Subcutaneous abdominal adipose tissue (tissue), 5 donors: ENCODE data around the gene SLC25A11.

ENCODE experiments used
- H3K27ac ChIP-seq: one replicate; pipeline ENCODE4 v1.7.0; 2013; ENCODE audit warnings: low read depth, mild to moderate bottlenecking, inconsistent platforms, low read length, moderate library complexity
- H3K27me3 ChIP-seq, 5 donors: one replicate each; pipeline ENCODE4 v1.7.0; 2013; ENCODE audit warnings: low read length in 5 of 5, inconsistent platforms in 1 of 5; ENCODE audit not compliant: control insufficient read depth in 5 of 5, insufficient read depth in 4 of 5
- H3K36me3 ChIP-seq, 5 donors: one replicate each; pipeline ENCODE4 v1.7.0; 2013; ENCODE audit warnings: low read length in 5 of 5; ENCODE audit not compliant: control insufficient read depth in 5 of 5, insufficient read depth in 5 of 5
- H3K4me1 ChIP-seq, 5 donors: one replicate each; pipeline ENCODE4 v1.7.0; 2013; ENCODE audit warnings: low read length in 5 of 5, mild to moderate bottlenecking in 3 of 5, moderate library complexity in 1 of 5; ENCODE audit not compliant: control insufficient read depth in 5 of 5, insufficient read depth in 5 of 5
- H3K4me3 ChIP-seq, 5 donors: one replicate each; pipeline ENCODE4 v1.7.0; 2013; ENCODE audit warnings: low read length in 5 of 5, low read depth in 1 of 5
- H3K9ac ChIP-seq, 5 donors: one replicate each; pipeline ENCODE4 v1.7.0; 2013; ENCODE audit warnings: low read length in 5 of 5, mild to moderate bottlenecking in 4 of 5, moderate library complexity in 3 of 5
- H3K9me3 ChIP-seq, 5 donors: one replicate each; pipeline ENCODE4 v1.7.0; 2013; ENCODE audit warnings: low read length in 5 of 5; ENCODE audit not compliant: control insufficient read depth in 5 of 5
- donor health status: healthy.
- donor health status: healthy.
- donor health status: healthy.
- donor health status: healthy.
- donor health status: healthy.

Gene SLC25A11

GRCh38 chr17:4966844-4967538, 27.1 kb upstream of the SLC25A11 start:
- Histone ChIP-seq H3K9ac (peak overlapping the region; percentile 75 to 96 (median 87)), H3K36me3 (peaks cover 0 to 31% (median 15%) of the 10 kb centered on the region in 5 donors), H3K9me3 (no peaks in the 10 kb centered on the region), H3K27me3 (no peaks in the 10 kb centered on the region), H3K4me1 (peaks cover 8 to 38% (median 36%) of the 10 kb centered on the region in 5 donors), H3K27ac (peak overlapping the region; percentile 98), H3K4me3 (peak overlapping the region; percentile 91 to 99 (median 94))

DNA sequence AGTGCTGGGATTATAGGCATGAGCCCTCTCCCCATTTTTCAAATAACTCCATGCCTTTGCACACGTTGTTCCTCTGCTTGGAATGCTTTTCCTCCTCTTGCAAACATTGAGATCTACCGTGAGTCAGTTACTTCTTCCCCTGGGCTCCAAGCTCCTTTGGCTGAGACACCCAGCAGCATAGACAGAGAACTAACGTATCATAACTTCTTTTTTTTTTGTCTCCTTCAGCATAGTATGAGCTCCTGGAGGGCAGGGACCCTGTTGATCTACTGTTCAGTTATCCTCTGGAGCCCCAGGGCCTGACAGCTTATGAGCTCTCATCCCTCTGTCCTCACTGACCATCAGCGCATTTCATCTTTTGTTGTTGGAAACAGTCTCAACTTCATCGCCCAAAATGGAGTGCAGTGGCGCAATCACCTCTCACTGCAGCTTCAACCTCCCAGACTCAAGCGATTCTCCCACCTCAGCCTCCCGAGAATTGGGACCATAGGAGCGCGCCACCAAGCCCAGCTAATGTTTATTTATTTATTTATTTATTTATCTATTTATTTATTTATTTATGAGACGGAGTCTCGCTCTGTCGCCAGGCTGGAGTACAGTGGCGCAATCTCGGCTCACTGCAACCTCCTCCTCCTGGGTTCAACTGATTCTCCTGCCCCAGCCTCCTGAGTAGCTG, 25.6 kb upstream of the SLC25A11 start:
- Histone ChIP-seq H3K27me3 (no peaks in the 10 kb centered on the region), H3K4me3 (no peak overlapping the region), H3K27ac (peak overlapping the region; percentile 98), H3K4me1 (peaks cover 8 to 37% (median 34%) of the 10 kb centered on the region in 5 donors), H3K9me3 (no peaks in the 10 kb centered on the region), H3K36me3 (peaks cover 0 to 24% (median 15%) of the 10 kb centered on the region in 5 donors), H3K9ac (no peak overlapping the region)

DNA sequence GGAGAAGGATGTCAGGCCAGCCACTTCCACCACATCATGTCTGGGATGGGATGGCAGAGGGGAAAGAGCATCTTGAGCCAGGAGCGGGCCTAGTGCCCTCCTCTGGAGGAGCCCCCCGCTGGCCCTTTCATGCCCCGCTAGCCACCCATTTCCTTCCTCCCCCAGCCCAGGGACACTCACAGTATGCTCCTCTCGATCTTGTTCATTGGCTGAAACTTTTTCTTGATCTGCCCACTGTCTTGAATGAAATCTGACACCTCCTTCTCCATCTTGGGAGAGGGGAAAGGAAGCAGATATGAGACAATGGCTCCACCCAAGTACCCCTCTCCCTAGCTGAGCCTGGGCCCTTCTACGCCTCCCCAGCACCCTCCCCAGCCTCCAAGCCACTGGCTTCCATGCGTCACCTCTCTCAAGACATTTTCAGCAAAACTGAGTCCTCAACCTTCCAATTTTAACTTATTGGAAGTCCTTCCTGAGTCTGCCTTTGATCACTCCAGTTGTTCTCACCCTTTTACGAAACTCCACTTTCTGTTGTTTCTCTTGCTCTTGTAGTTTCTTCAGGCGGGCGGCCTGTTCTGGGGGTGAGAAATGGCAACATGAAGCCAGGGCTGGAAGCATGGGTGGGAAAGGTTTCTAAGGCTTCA, 20.6 kb upstream of the SLC25A11 start:
- H3K9me3 ChIP-seq = no peaks in the 10 kb centered on the region
- H3K4me3 ChIP-seq = no peak overlapping the region
- H3K27ac ChIP-seq = no peak overlapping the region
- H3K9ac ChIP-seq = no peak overlapping the region
- no peaks in the 10 kb centered on the region for H3K27me3 ChIP-seq
- H3K36me3 ChIP-seq = peaks cover 0 to 34% (median 27%) of the 10 kb centered on the region in 5 donors
- H3K4me1 ChIP-seq = peaks cover 0 to 3% (median 0%) of the 10 kb centered on the region in 5 donors

- H3K27me3 ChIP-seq = no peaks in the 10 kb centered on the region
- H3K27ac ChIP-seq = no peak overlapping the region
These were observed 19.6 kb upstream of the SLC25A11 start for GRCh38 chr17:4959261-4959965.

GRCh38 chr17:4958102-4958501, 18.3 kb upstream of the SLC25A11 start:
- Histone ChIP-seq H3K27me3 (no peaks in the 10 kb centered on the region), H3K9ac (no peak overlapping the region), H3K4me1 (peaks cover 2 to 14% (median 9%) of the 10 kb centered on the region in 5 donors), H3K4me3 (no peak overlapping the region), H3K9me3 (no peaks in the 10 kb centered on the region), H3K36me3 (peaks cover 0 to 34% (median 27%) of the 10 kb centered on the region in 5 donors), H3K27ac (no peak overlapping the region)

More at GRCh38 chr17:4959261-4959965, 19.6 kb upstream of the SLC25A11 start:
- Histone ChIP-seq H3K9me3 (no peaks in the 10 kb centered on the region), H3K36me3 (peaks cover 0 to 34% (median 27%) of the 10 kb centered on the region in 5 donors), H3K4me1 (peaks cover 0 to 1% (median 0%) of the 10 kb centered on the region in 5 donors), H3K4me3 (no peak overlapping the region), H3K9ac (no peak overlapping the region)

DNA sequence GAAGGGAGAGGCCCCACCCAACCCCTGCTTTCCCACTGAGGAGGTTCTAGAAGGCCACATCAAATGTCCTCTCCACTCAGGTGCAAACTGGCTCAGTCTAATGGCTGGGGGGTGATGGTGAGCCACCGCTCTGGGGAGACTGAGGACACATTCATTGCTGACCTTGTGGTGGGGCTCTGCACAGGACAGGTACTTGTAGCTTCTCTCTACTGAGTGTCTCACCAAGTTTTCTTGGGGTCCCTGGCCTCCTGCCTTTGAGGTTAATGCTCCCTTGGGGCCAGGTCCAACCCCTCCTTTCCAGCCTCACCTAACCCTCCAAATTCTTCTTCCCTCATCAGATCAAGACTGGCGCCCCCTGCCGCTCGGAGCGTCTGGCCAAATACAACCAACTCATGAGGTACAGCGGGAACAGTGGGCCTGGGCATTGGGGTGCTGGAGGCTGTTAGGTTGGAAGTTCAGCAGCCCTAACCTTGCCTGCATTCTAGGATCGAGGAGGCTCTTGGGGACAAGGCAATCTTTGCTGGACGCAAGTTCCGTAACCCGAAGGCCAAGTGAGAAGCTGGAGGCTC, 16.7 kb upstream of the SLC25A11 start:
- H3K4me3 ChIP-seq = no peak overlapping the region
- no peaks in the 10 kb centered on the region for H3K9me3 ChIP-seq
- no peak overlapping the region for H3K27ac ChIP-seq
- H3K4me1 ChIP-seq = peaks cover 2 to 17% (median 14%) of the 10 kb centered on the region in 5 donors
- H3K36me3 ChIP-seq = peaks cover 0 to 34% (median 27%) of the 10 kb centered on the region in 5 donors
- H3K27me3 ChIP-seq = no peaks in the 10 kb centered on the region
- H3K9ac ChIP-seq = no peak overlapping the region

DNA sequence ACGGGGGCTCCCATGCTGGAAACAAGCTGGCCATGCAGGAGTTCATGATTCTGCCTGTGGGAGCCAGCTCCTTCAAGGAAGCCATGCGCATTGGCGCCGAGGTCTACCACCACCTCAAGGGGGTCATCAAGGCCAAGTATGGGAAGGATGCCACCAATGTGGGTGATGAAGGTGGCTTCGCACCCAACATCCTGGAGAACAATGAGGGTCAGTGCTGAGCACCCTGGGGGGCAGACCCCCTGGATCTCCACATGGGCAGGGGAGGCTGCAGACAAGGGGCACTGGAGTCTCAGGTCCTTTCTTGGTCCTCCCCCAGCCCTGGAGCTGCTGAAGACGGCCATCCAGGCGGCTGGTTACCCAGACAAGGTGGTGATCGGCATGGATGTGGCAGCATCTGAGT, 15.2 kb upstream of the SLC25A11 start:
- Histone ChIP-seq H3K36me3 (peaks cover 0 to 25% (median 19%) of the 10 kb centered on the region in 5 donors), H3K27ac (no peak overlapping the region), H3K9me3 (no peaks in the 10 kb centered on the region), H3K27me3 (no peaks in the 10 kb centered on the region), H3K9ac (no peak overlapping the region), H3K4me1 (peaks cover 2 to 27% (median 22%) of the 10 kb centered on the region in 5 donors), H3K4me3 (no peak overlapping the region)

- no peaks in the 10 kb centered on the region for H3K27me3 ChIP-seq
- no peaks in the 10 kb centered on the region for H3K9me3 ChIP-seq
- H3K4me1 ChIP-seq = peaks cover 2 to 31% (median 23%) of the 10 kb centered on the region in 5 donors
- no peak overlapping the region for H3K4me3 ChIP-seq
- peaks cover 0 to 12% (median 5%) of the 10 kb centered on the region in 5 donors for H3K36me3 ChIP-seq
- H3K9ac ChIP-seq = peak overlapping the region in 1 of 5 donors; percentile 56
- H3K27ac ChIP-seq = peak overlapping the region; percentile 63
These were observed 13.7 kb upstream of the SLC25A11 start for GRCh38 chr17:4953451-4953961.

GRCh38 chr17:4951486-4951885, 11.6 kb upstream of the SLC25A11 start:
- H3K9ac ChIP-seq = no peak overlapping the region
- peaks cover 2 to 40% (median 30%) of the 10 kb centered on the region in 5 donors for H3K4me1 ChIP-seq
- no peaks in the 10 kb centered on the region for H3K27me3 ChIP-seq
- H3K4me3 ChIP-seq = no peak overlapping the region
- no peak overlapping the region for H3K27ac ChIP-seq
- H3K36me3 ChIP-seq = peaks cover 0 to 4% (median 2%) of the 10 kb centered on the region in 5 donors
- H3K9me3 ChIP-seq = no peaks in the 10 kb centered on the region
